WTC11 (cell line): ENCODE data around the gene CBLB.

ENCODE experiments used
- RELA ChIP-seq: sonication (generic); formaldehyde crosslinking; IDR thresholded peaks from 2 replicates; pipeline ENCODE4 v1.8.1; 2022; ENCODE audit warnings: missing genetic modification reagents, mild to moderate bottlenecking, borderline replicate concordance
- TF ChIP-seq, protein P1 (sequence below): sonication (generic); formaldehyde crosslinking; IDR thresholded peaks from 2 replicates; pipeline ENCODE4 v1.8.0; 2022; ENCODE audit warnings: mild to moderate bottlenecking, missing genetic modification reagents
- TF ChIP-seq, protein P2 (sequence below): fragments of 200-600 bp; IDR thresholded peaks from 2 replicates; pipeline ENCODE4 v1.8.0; 2022; ENCODE audit warnings: antibody characterized with exemption
- TF ChIP-seq, protein P3 (sequence below): sonication (generic); formaldehyde crosslinking; IDR thresholded peaks from 2 replicates; pipeline ENCODE4 v1.8.1; 2023; ENCODE audit warnings: mild to moderate bottlenecking, missing genetic modification reagents, borderline replicate concordance

DNA sequence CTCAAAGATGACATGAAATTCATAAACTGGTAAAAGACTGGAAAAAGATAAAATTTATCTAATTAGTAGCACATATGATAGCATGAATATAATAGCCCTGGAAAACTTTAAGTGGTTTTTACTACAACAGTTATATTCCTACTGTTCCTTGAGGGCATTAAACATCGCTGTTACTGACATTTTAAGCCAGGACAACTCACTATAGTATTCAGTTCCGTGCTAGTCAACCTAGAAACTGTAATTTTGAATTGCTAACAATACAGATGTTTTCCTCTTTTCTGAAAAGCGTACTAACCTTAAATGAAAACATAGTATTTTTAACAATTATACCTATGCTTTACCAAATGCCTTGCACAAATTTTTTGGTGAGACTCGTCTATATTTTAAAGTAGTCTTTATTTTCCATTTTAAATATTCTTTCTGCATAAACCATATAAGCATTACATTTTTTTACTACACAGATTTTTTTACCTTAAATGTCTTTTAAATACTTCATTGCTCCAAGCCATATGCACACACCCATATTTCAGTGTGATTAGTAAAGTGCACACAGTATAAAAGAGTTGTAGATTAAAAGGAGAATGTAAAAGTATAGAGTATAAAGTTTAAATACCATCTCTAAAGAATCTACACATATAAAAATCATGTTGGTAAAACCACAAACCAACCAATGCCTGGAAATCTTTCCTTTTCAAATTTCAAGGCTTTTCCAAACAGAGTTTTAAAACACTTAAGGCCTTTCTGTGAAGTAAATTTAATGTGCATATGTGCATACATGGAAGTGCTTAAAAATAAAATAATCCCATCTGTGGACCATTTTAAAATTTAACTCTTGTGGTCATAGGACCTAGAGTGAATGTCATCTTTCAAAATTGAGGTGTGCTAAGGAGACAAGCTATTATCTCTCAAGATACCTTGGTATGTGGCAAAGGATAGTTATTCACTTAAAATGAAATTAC is 20.1 kb upstream of the CBLB start:
- TF ChIP-seq, protein P1, sequence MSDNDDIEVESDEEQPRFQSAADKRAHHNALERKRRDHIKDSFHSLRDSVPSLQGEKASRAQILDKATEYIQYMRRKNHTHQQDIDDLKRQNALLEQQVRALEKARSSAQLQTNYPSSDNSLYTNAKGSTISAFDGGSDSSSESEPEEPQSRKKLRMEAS (CRISPR knock-in tag): no peak
- TF ChIP-seq, protein P2, sequence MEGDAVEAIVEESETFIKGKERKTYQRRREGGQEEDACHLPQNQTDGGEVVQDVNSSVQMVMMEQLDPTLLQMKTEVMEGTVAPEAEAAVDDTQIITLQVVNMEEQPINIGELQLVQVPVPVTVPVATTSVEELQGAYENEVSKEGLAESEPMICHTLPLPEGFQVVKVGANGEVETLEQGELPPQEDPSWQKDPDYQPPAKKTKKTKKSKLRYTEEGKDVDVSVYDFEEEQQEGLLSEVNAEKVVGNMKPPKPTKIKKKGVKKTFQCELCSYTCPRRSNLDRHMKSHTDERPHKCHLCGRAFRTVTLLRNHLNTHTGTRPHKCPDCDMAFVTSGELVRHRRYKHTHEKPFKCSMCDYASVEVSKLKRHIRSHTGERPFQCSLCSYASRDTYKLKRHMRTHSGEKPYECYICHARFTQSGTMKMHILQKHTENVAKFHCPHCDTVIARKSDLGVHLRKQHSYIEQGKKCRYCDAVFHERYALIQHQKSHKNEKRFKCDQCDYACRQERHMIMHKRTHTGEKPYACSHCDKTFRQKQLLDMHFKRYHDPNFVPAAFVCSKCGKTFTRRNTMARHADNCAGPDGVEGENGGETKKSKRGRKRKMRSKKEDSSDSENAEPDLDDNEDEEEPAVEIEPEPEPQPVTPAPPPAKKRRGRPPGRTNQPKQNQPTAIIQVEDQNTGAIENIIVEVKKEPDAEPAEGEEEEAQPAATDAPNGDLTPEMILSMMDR: no peak
- TF ChIP-seq, protein P3, sequence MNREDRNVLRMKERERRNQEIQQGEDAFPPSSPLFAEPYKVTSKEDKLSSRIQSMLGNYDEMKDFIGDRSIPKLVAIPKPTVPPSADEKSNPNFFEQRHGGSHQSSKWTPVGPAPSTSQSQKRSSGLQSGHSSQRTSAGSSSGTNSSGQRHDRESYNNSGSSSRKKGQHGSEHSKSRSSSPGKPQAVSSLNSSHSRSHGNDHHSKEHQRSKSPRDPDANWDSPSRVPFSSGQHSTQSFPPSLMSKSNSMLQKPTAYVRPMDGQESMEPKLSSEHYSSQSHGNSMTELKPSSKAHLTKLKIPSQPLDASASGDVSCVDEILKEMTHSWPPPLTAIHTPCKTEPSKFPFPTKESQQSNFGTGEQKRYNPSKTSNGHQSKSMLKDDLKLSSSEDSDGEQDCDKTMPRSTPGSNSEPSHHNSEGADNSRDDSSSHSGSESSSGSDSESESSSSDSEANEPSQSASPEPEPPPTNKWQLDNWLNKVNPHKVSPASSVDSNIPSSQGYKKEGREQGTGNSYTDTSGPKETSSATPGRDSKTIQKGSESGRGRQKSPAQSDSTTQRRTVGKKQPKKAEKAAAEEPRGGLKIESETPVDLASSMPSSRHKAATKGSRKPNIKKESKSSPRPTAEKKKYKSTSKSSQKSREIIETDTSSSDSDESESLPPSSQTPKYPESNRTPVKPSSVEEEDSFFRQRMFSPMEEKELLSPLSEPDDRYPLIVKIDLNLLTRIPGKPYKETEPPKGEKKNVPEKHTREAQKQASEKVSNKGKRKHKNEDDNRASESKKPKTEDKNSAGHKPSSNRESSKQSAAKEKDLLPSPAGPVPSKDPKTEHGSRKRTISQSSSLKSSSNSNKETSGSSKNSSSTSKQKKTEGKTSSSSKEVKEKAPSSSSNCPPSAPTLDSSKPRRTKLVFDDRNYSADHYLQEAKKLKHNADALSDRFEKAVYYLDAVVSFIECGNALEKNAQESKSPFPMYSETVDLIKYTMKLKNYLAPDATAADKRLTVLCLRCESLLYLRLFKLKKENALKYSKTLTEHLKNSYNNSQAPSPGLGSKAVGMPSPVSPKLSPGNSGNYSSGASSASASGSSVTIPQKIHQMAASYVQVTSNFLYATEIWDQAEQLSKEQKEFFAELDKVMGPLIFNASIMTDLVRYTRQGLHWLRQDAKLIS: no peak
- TF ChIP-seq RELA: no peak
